C4-2B (cell line): Measurements from ENCODE around the gene ASXL1.
"Not testable (repeated sequence)": the region's sequence is repeated elsewhere in the genome, so short reads cannot be mapped to it uniquely, and the experiment has no call there.

Experiments
- H3K27ac ChIP-seq: fragments of 450-650 bp; 2 replicates; pipeline ENCODE4 v1.5.1; 2017
- ZFX ChIP-seq: fragments of 450-650 bp; IDR thresholded peaks from 2 replicates; pipeline ENCODE4 v1.6.1; 2017
- TF ChIP-seq, protein P1 (sequence below): fragments of 450-650 bp; conservative IDR thresholded peaks from 2 replicates; pipeline ENCODE4 v1.5.1; 2017; ENCODE audit warnings: mild to moderate bottlenecking

The ASXL1 gene

DNA sequence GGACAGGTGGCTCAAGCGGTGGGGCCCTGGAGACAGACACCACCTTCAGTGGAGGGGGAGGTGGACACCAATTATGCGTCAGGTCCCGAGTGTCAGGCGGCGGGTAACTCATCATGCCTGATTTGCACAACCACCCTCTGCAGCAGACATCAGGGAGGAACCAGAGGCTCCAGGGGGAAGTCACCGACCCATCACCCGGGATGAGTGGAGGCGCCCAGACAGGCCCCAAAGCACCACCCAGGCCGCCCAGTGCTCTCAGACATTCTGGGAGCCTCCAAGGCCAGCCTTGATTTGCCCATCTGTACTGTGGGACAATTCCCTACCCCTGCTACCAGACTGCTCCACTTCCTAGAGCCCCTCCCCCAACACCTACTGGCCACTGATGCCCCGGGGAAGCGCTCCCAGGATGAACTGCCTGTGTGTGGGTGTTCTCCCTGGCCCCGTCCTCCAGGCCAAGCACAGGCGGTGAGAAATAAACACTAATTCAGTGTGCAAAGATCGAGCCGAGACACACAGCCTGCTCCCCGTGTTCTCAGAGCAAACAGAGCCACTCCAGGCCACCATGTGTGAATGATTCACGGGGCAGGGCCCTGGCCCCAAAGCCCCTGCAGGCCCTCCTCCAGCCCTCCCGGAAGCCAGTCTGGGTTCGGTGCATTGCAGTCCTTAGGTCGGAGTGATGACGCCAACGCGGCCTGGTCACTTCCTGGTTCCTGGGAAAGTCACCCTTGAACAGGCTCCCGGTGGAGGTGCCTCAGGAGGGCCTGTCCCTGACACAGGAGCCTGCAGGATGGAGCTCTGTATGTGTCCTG lies 107.2 kb downstream of the ASXL1 start:
- no peak overlapping the region for H3K27ac ChIP-seq
- TF ChIP-seq ZFX = no peak
- TF ChIP-seq, protein P1, sequence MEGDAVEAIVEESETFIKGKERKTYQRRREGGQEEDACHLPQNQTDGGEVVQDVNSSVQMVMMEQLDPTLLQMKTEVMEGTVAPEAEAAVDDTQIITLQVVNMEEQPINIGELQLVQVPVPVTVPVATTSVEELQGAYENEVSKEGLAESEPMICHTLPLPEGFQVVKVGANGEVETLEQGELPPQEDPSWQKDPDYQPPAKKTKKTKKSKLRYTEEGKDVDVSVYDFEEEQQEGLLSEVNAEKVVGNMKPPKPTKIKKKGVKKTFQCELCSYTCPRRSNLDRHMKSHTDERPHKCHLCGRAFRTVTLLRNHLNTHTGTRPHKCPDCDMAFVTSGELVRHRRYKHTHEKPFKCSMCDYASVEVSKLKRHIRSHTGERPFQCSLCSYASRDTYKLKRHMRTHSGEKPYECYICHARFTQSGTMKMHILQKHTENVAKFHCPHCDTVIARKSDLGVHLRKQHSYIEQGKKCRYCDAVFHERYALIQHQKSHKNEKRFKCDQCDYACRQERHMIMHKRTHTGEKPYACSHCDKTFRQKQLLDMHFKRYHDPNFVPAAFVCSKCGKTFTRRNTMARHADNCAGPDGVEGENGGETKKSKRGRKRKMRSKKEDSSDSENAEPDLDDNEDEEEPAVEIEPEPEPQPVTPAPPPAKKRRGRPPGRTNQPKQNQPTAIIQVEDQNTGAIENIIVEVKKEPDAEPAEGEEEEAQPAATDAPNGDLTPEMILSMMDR = no peak

DNA sequence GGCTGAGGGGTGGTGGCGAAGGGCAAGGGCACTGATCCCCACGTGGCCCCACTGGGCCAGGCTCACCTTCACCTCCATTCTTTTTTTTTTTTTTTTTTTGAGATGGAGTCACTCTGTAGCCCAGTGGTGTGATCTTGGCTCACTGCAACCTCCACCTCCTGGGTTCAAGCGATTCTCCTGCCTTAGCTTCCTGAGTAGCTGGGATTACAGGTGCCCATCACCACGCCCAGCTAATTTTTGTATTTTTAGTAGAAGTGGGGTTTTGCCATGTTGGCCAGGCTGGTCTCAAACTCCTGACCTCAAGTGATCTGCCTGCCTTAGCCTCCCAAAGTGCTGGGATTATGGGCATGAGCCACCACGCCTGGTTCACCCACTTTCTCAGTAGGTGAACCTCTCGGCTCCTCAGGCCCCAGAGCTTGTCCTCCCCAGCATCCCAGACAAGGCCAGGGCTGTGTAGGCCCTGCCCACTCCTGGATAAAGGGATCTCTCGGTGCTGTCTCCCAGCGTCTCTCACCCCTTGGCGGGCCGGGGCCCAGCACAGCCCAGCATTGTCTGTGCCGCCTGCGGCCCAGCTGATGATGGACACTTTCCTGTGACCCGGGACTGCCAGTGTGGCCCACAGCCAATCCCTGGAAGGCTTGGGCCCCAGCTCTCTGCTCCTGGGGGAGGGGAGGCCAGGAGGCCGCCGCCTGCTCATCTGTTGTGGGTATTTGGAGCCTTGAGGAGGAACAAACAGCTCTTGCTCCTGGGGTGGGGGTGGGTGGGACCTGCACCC lies 108.0 kb downstream of the ASXL1 start:
- H3K27ac ChIP-seq = not testable (repeated sequence)

DNA sequence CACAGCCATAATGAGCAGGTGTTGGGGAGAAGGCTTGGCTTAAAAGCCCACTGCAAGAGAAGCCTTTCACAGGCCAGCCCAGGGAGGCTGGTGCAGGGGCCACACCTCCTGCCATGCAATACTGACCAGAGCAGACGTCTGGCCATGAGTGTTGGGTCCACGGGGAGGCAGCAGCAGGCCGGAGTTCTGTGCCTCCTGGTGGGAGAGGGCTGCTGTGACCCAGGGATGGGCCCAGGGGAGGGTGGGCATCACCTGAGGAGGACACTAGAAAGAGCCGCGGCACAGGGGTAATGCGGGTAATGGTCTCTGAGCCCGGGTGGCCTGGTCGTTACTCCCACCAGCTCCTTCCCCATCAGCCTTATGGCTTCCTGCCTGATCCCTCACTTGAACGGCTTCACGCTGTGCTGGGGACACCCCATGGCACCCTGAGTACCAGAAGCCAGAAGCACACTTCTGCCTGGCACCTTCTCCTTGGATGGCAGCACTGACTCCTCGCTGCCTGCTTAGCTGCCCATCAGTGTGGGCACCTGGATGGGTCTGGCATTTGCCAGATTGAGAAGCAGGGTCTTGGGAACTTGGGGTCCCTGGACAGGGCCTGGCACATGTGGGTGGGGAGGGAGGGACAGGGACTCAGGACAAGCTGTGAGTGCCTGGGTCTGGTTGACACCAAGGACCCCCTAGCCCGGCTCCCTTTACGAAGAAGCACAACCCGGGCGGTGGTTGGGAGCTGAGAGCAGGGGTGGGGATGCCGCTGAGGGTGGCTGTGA lies 108.8 kb downstream of the ASXL1 start:
- no peak for TF ChIP-seq ZFX
- TF ChIP-seq, protein P1 = no peak
- H3K27ac ChIP-seq = no peak overlapping the region

DNA sequence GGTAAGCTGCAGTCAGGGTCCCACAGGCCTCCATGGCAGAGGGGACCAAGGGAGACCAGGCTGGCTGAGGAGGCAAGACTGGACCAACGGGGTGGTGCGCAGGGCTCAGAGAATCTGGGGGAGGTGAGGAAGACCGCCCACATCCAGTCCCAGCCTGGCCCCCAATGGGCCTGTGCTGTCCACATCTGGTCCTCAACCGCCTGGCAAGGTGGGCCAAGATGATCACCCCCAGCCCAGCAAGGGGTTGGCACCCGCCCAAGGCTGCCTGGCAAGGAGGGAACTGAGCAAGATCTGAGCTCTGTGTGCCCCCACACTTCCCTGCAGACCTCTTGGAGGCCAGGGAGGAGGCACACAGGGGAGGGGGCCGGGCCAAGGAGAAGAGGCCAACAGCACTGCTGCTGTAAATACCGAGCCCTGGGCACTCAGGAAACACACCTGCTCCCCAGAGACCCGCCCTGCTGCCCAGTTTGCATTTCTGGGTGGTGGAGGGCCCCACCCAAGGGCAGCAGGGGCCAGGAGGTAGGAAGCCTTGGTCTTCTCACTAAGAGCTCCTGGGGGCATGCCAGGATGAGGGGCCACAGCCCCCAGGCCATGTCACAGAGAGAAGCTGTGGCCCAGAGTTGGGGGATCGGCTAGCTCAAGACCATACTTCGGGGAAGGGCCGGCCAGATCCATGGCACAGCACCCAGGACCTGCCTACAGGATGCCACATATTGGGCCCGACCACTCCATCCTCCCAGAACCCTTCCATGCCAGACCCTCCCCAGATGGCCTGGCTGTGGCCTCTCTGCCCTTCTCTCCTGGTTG lies 109.6 kb downstream of the ASXL1 start:
- no peak overlapping the region for H3K27ac ChIP-seq
- TF ChIP-seq, protein P1 = no peak

DNA sequence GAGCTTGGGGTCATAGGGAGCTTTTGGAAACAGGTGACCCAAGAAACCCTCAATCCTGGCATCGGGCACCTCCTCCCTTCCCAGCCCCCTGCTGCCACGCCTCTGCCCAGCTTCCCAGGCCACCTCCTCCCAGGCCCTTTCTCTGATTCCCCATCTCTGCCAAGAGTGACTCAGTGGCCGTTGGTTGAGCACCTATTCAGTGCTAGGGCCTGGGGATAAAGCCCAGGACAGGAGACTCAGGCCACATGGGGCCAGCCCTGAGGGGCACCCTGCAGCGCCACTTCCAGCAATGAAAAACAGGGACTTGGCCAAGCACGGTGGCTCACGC lies 110.1 kb downstream of the ASXL1 start:
- H3K27ac ChIP-seq = no peak overlapping the region
- TF ChIP-seq ZFX = no peak
- TF ChIP-seq, protein P1 = no peak

DNA sequence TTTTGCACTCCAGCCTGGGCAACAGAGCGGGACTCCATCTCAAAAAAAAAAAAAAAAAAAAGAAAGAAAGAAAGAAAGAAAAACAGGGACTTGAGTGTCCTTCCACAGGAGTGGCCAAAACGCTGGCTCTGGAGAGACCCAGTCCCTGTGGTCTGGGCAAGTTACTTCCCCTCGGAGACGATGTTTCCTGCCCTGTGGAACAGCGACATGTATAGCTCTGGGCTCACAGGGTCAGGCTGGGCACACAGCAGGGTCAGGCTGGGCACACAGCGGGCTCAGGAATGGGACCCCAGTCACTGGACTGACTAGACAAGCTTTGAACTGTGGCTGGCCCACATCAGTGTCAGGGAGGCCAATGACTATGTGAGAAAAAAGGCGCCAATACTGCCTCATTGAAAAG lies 110.7 kb downstream of the ASXL1 start:
- TF ChIP-seq ZFX = no peak
- TF ChIP-seq, protein P1 = no peak
- no peak overlapping the region for H3K27ac ChIP-seq
